GM12878 (cell line): ENCODE results near the gene MSI2.

Source experiments
- CHD4 ChIP-seq: fragments of 200-600 bp; sonication (generic); IDR thresholded peaks from 2 replicates; pipeline ENCODE4 v1.6.1; 2016; ENCODE audit warnings: mild to moderate bottlenecking
- CTCF ChIP-seq, 3 experiments: IDR thresholded peaks in 2 of 3; conservative IDR thresholded peaks in 1 of 3; 2 replicates each; pipeline ENCODE4 v1.5.1; 2011; ENCODE audit warnings: low read depth in 3 of 3, low read length in 3 of 3, mild to moderate bottlenecking in 3 of 3, control low read depth in 2 of 3, moderate library complexity in 2 of 3, inconsistent platforms in 1 of 3, mixed read lengths in 1 of 3; ENCODE audit not compliant: control insufficient read depth in 2 of 3, insufficient read depth in 1 of 3; ENCODE audit errors: extremely low read depth in 1 of 3
- EP300 ChIP-seq, 2 experiments: fragments of 150-350 bp in 1 of 2; IDR thresholded peaks; 2 replicates each; pipeline ENCODE4 v1.6.1; 2011 to 2012; ENCODE audit warnings: low read depth in 2 of 2, low read length in 2 of 2, borderline replicate concordance in 1 of 2, improper control_type of control experiment in 1 of 2, inconsistent platforms in 1 of 2; ENCODE audit not compliant: control insufficient read depth in 1 of 2
- EZH2 ChIP-seq: IDR thresholded peaks from 2 replicates; pipeline ENCODE4 v1.6.1; 2012; ENCODE audit warnings: low read depth, mild to moderate bottlenecking, control low read depth, inconsistent platforms, low read length, borderline replicate concordance; ENCODE audit not compliant: control insufficient read depth
- FOS ChIP-seq: IDR thresholded peaks from 3 replicates; pipeline ENCODE4 v1.6.1; 2011; ENCODE audit warnings: borderline replicate concordance; ENCODE audit not compliant: insufficient read length; ENCODE audit errors: extremely low read depth
- GABPA ChIP-seq: IDR thresholded peaks from 2 replicates; pipeline ENCODE4 v1.6.1; 2014; ENCODE audit warnings: antibody characterized with exemption, low read depth, mild to moderate bottlenecking, inconsistent platforms
- MXI1 ChIP-seq: fragments of 150-350 bp; IDR thresholded peaks from 2 replicates; pipeline ENCODE4 v1.6.1; 2011; ENCODE audit warnings: low read depth, mild to moderate bottlenecking, inconsistent platforms, low read length, improper control_type of control experiment
- NBN ChIP-seq: fragments of 450-650 bp; IDR thresholded peaks from 2 replicates; pipeline ENCODE4 v1.6.1; 2016
- RCOR1 ChIP-seq: conservative IDR thresholded peaks from 2 replicates; pipeline ENCODE4 v1.6.1; 2012; ENCODE audit warnings: low read depth, low read length, improper control_type of control experiment
- ZNF384 ChIP-seq: IDR thresholded peaks from 2 replicates; pipeline ENCODE4 v1.6.1; 2012; ENCODE audit warnings: low read depth, mild to moderate bottlenecking, low read length, improper control_type of control experiment, borderline replicate concordance
- ZNF592 ChIP-seq: fragments of 450-650 bp; IDR thresholded peaks from 2 replicates; pipeline ENCODE4 v1.6.1; 2017; ENCODE audit warnings: mild to moderate bottlenecking, moderate library complexity
- TF ChIP-seq, protein P1 (sequence below): IDR thresholded peaks from 2 replicates; pipeline ENCODE4 v1.6.1; 2012; ENCODE audit warnings: mild to moderate bottlenecking, low read depth, low read length
- TF ChIP-seq, protein P2 (sequence below): IDR thresholded peaks from 2 replicates; pipeline ENCODE4 v1.6.1; 2011; ENCODE audit warnings: low read depth, mild to moderate bottlenecking, low read length, moderate library complexity, borderline replicate concordance; ENCODE audit errors: extremely low read depth
- TF ChIP-seq, protein P3 (sequence below): fragments of 450-650 bp; IDR thresholded peaks from 2 replicates; pipeline ENCODE4 v1.6.1; 2017; ENCODE audit warnings: mild to moderate bottlenecking

- no peak for TF ChIP-seq FOS
- TF ChIP-seq, protein P1, sequence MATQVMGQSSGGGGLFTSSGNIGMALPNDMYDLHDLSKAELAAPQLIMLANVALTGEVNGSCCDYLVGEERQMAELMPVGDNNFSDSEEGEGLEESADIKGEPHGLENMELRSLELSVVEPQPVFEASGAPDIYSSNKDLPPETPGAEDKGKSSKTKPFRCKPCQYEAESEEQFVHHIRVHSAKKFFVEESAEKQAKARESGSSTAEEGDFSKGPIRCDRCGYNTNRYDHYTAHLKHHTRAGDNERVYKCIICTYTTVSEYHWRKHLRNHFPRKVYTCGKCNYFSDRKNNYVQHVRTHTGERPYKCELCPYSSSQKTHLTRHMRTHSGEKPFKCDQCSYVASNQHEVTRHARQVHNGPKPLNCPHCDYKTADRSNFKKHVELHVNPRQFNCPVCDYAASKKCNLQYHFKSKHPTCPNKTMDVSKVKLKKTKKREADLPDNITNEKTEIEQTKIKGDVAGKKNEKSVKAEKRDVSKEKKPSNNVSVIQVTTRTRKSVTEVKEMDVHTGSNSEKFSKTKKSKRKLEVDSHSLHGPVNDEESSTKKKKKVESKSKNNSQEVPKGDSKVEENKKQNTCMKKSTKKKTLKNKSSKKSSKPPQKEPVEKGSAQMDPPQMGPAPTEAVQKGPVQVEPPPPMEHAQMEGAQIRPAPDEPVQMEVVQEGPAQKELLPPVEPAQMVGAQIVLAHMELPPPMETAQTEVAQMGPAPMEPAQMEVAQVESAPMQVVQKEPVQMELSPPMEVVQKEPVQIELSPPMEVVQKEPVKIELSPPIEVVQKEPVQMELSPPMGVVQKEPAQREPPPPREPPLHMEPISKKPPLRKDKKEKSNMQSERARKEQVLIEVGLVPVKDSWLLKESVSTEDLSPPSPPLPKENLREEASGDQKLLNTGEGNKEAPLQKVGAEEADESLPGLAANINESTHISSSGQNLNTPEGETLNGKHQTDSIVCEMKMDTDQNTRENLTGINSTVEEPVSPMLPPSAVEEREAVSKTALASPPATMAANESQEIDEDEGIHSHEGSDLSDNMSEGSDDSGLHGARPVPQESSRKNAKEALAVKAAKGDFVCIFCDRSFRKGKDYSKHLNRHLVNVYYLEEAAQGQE = no peak
- TF ChIP-seq MXI1 = no peak
- TF ChIP-seq, protein P2, sequence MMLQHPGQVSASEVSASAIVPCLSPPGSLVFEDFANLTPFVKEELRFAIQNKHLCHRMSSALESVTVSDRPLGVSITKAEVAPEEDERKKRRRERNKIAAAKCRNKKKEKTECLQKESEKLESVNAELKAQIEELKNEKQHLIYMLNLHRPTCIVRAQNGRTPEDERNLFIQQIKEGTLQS = no peak
- no peak for TF ChIP-seq CTCF (IDR thresholded peaks at IDR 0.05 in 2 of 3, conservative IDR thresholded peaks at IDR 0.05 in 1 of 3; ENCODE audit: control insufficient read depth in 2 of 3, extremely low read depth in 1 of 3, insufficient read depth in 1 of 3, low read depth in 3 of 3, low read length in 3 of 3)
- no peak for TF ChIP-seq ZNF592
- TF ChIP-seq ZNF384 = no peak
- TF ChIP-seq EP300 (IDR thresholded peaks at IDR 0.05; ENCODE audit: borderline replicate concordance in 1 of 2, control insufficient read depth in 1 of 2, low read depth in 2 of 2, low read length in 2 of 2) = no peak
- no peak for TF ChIP-seq RCOR1
- TF ChIP-seq CHD4 = no peak
- no peak for TF ChIP-seq GABPA
- TF ChIP-seq EZH2 = no peak
- TF ChIP-seq, protein P3, sequence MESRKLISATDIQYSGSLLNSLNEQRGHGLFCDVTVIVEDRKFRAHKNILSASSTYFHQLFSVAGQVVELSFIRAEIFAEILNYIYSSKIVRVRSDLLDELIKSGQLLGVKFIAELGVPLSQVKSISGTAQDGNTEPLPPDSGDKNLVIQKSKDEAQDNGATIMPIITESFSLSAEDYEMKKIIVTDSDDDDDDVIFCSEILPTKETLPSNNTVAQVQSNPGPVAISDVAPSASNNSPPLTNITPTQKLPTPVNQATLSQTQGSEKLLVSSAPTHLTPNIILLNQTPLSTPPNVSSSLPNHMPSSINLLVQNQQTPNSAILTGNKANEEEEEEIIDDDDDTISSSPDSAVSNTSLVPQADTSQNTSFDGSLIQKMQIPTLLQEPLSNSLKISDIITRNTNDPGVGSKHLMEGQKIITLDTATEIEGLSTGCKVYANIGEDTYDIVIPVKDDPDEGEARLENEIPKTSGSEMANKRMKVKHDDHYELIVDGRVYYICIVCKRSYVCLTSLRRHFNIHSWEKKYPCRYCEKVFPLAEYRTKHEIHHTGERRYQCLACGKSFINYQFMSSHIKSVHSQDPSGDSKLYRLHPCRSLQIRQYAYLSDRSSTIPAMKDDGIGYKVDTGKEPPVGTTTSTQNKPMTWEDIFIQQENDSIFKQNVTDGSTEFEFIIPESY = no peak
- no peak for TF ChIP-seq NBN
These were observed 284.3 kb downstream of the MSI2 start for GRCh38 chr17:57540596-57540995.
